ENCODE measurements around the gene PLXND1. TPM values are rescaled to one million over a fixed set of nuclear protein-coding genes. Genes with fewer than 3 reads are reported as not detected.

PLXND1 gene
- polyA plus RNA-seq, 1 donor from 2014 or later = 0.05 TPM

DNA sequence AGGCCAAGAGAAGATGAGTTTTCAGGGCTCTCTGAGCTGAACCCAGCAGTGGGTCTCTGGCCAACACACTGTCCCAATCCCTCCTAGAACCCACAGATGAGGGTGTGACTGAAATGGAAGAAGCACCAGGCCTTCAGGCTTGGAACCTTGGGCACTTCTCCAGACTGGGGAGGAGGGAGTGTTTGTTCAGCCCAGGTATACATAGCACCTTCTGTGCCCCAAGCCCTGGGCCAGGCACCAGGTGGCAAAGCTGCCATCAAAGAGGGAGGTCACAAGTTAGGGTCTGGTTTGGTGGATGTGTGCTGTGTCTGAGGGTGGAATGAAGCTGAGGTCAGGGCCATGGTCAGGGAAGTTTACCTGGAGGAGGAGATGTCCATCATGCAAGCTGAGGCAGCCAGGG, 93.9 kb downstream of the PLXND1 start:
- TF ChIP-seq RAD21 (conservative IDR thresholded peaks at IDR 0.05) (no peak), REST (IDR thresholded peaks at IDR 0.05; ENCODE audit: borderline replicate concordance) (no peak), EP300 (conservative IDR thresholded peaks at IDR 0.05; ENCODE audit: poor library complexity, severe bottlenecking) (no peak), EZH2 (IDR thresholded peaks at IDR 0.05; ENCODE audit: borderline replicate concordance, insufficient read depth, low read length, poor library complexity, severe bottlenecking) (no peak), TAF1 (IDR thresholded peaks at IDR 0.05; ENCODE audit: low read depth) (no peak), SMC3 (conservative IDR thresholded peaks at IDR 0.05; ENCODE audit: poor library complexity) (no peak), MXI1 (conservative IDR thresholded peaks at IDR 0.05; ENCODE audit: poor library complexity, severe bottlenecking) (no peak), CTCF (IDR thresholded peaks at IDR 0.05; ENCODE audit: poor library complexity, severe bottlenecking) (no peak), POLR2AphosphoS5 (IDR thresholded peaks at IDR 0.05) (no peak)
- no peak overlapping the region for H3K4me3 ChIP-seq (ENCODE audit: low read length)
- no peak overlapping the region for H3K4me2 ChIP-seq (ENCODE audit: low read length)
- no peak overlapping the region for H2AFZ ChIP-seq (ENCODE audit: low read depth, low read length)
- H4K20me1 ChIP-seq (ENCODE audit: insufficient read depth) = no peaks in the 10 kb centered on the region
- no peaks in the 10 kb centered on the region for H3K9me3 ChIP-seq (ENCODE audit: low read length)
- H3K27ac ChIP-seq (ENCODE audit: low read length) = no peak overlapping the region
- H3K79me2 ChIP-seq (replicated peaks; ENCODE audit: insufficient read depth, low read length) = no peaks in the 10 kb centered on the region
- no peaks in the 10 kb centered on the region for H3K36me3 ChIP-seq (ENCODE audit: insufficient read depth, low read length)
- no peaks in the 10 kb centered on the region for H3K27me3 ChIP-seq (ENCODE audit: insufficient read depth, low read depth, low read length)
- no peaks in the 10 kb centered on the region for H3K9me2 ChIP-seq (ENCODE audit: insufficient read depth, low read length)
- no peaks in the 10 kb centered on the region for H3F3A ChIP-seq (ENCODE audit: insufficient read depth, low read length, poor library complexity, severe bottlenecking)
- no peak overlapping the region for H3K9ac ChIP-seq (ENCODE audit: low read length)

DNA sequence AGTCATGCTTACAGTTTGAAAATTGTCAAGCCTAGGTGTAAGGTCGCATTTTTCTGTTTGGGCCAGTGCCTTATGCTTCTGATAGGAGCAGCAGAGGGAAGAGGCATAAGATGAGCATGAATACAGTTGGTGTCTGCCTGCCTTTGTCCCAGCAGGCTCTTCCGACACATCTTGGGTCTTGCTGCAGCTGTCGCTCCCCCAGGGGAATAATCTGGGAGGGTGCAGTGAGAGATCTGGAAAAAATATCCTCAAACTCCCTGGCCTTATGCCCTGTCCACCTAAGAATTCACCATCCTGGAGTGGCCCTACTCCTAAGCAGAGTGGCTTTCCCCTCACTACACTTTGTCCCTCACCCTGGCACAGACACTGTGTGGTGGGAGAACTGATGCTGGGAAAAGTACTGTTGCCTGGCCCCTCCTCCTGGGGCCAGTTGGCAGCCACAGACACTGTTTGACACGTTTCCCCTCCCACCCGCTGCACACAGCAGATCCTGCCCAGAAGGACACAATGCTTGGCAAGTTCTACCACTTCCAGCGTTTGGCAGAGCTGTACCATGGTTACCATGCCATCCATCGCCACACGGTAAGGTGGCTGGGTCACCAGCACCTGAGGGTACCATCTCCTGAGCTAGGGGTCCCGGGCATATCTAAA, 99.2 kb downstream of the PLXND1 start:
- Histone ChIP-seq H3K9me3 (ENCODE audit: low read length) (no peaks in the 10 kb centered on the region), H3F3A (ENCODE audit: insufficient read depth, low read length, poor library complexity, severe bottlenecking) (no peaks in the 10 kb centered on the region), H2AFZ (ENCODE audit: low read depth, low read length) (no peak overlapping the region), H3K27me3 (ENCODE audit: insufficient read depth, low read depth, low read length) (no peaks in the 10 kb centered on the region), H3K4me3 (ENCODE audit: low read length) (no peak overlapping the region), H3K9ac (ENCODE audit: low read length) (no peak overlapping the region), H3K9me2 (ENCODE audit: insufficient read depth, low read length) (no peaks in the 10 kb centered on the region), H3K79me2 (replicated peaks; ENCODE audit: insufficient read depth, low read length) (no peaks in the 10 kb centered on the region), H3K36me3 (ENCODE audit: insufficient read depth, low read length) (no peaks in the 10 kb centered on the region), H3K4me2 (ENCODE audit: low read length) (no peak overlapping the region), H3K27ac (ENCODE audit: low read length) (no peak overlapping the region), H4K20me1 (ENCODE audit: insufficient read depth) (no peaks in the 10 kb centered on the region)
- TF ChIP-seq TAF1 (IDR thresholded peaks at IDR 0.05; ENCODE audit: low read depth) (no peak), POLR2AphosphoS5 (IDR thresholded peaks at IDR 0.05) (no peak), REST (IDR thresholded peaks at IDR 0.05; ENCODE audit: borderline replicate concordance) (no peak), RAD21 (conservative IDR thresholded peaks at IDR 0.05) (no peak), MXI1 (conservative IDR thresholded peaks at IDR 0.05; ENCODE audit: poor library complexity, severe bottlenecking) (no peak), EP300 (conservative IDR thresholded peaks at IDR 0.05; ENCODE audit: poor library complexity, severe bottlenecking) (no peak), EZH2 (IDR thresholded peaks at IDR 0.05; ENCODE audit: borderline replicate concordance, insufficient read depth, low read length, poor library complexity, severe bottlenecking) (no peak), CTCF (IDR thresholded peaks at IDR 0.05; ENCODE audit: poor library complexity, severe bottlenecking) (no peak), SMC3 (conservative IDR thresholded peaks at IDR 0.05; ENCODE audit: poor library complexity) (no peak)
